Panc1 (cell line): ENCODE data around the gene TNRC6C. TPM values are rescaled to one million over a fixed set of nuclear protein-coding genes. Genes with fewer than 3 reads are reported as not detected.

ENCODE experiments used
- ATAC-seq: fragments of 200-7000 bp; cut with Tn5 transposase; 2 replicates; pipeline ENCODE4 v1.9.1; 2020; ENCODE audit warnings: mild to moderate bottlenecking, moderate library complexity
- BruUV-seq: library from RNA; stranded (reverse); fragments of 400-500 nt; replicated peaks from 2 replicates; lab custom pipeline; 2021; lab: Mats Ljungman, UMichigan
- CTCF ChIA-PET: fragments of 300-600 bp; sonication (Branson Sonifier 250); formaldehyde crosslinking; loops from one replicate; lab custom pipeline; 2022; ENCODE audit warnings: antibody characterized with exemption; lab: Charles Lee
- POLR2A ChIA-PET: fragments of 300-600 bp; sonication (Branson Sonifier 250); formaldehyde crosslinking; loops from one replicate; lab custom pipeline; 2022; ENCODE audit warnings: antibody characterized with exemption; lab: Charles Lee
- DNase-seq: peaks from one replicate; pipeline ENCODE4 v3.0.0-alpha.2; 2010; ENCODE audit warnings: low read depth, low spot score
- H3K27ac ChIP-seq: 2 replicates; pipeline ENCODE4 v1.5.1; 2011; ENCODE audit warnings: mild to moderate bottlenecking, low read length, inconsistent platforms
- H3K27me3 ChIP-seq: fragments of 200-500 bp; sonication (Bioruptor generic); 2 replicates; pipeline ENCODE4 v1.6.0; 2014; ENCODE audit warnings: low read length, inconsistent platforms; ENCODE audit not compliant: control insufficient read depth, insufficient read depth
- H3K36me3 ChIP-seq: fragments of 200-500 bp; sonication (Bioruptor generic); 2 replicates; pipeline ENCODE4 v1.5.1; 2014; ENCODE audit warnings: inconsistent platforms, mild to moderate bottlenecking, low read length, moderate library complexity; ENCODE audit not compliant: control insufficient read depth, insufficient read depth
- H3K4me1 ChIP-seq: 2 replicates; pipeline ENCODE4 v1.5.1; 2011; ENCODE audit warnings: inconsistent platforms, mild to moderate bottlenecking, low read length, moderate library complexity; ENCODE audit not compliant: control insufficient read depth, insufficient read depth
- H3K4me3 ChIP-seq, 2 experiments: 2 replicates each; pipeline ENCODE4 v1.5.1; 2011 to 2012; ENCODE audit warnings: low read depth in 2 of 2, low read length in 2 of 2, mild to moderate bottlenecking in 2 of 2, inconsistent platforms in 1 of 2, moderate library complexity in 1 of 2
- H3K9me3 ChIP-seq: fragments of 200-500 bp; sonication (Bioruptor generic); 2 replicates; pipeline ENCODE4 v1.5.1; 2014; ENCODE audit warnings: low read depth, mild to moderate bottlenecking, inconsistent platforms, low read length, moderate library complexity; ENCODE audit not compliant: control insufficient read depth, insufficient read depth
- CTCF ChIP-seq: fragments of 450-650 bp; IDR thresholded peaks from 2 replicates; pipeline ENCODE4 v1.5.1; 2017; ENCODE audit warnings: mild to moderate bottlenecking
- POLR2AphosphoS5 ChIP-seq: IDR thresholded peaks from 2 replicates; pipeline ENCODE4 v1.6.1; 2012; ENCODE audit warnings: mild to moderate bottlenecking, low read depth, low read length, moderate library complexity
- SIN3A ChIP-seq: IDR thresholded peaks from 2 replicates; pipeline ENCODE4 v1.6.1; 2012; ENCODE audit warnings: low read depth, mild to moderate bottlenecking, low read length, moderate library complexity, borderline replicate concordance; ENCODE audit not compliant: insufficient read depth
- TCF7L2 ChIP-seq: IDR thresholded peaks from 2 replicates; pipeline ENCODE4 v1.6.1; 2011; ENCODE audit warnings: mild to moderate bottlenecking, low read depth, low read length, inconsistent platforms
- in situ Hi-C: cut with HindIII; loops from 2 replicates; pipeline ENCODE4 v1.10.0; 2016; ENCODE audit warnings: low sequenced_read_pairs, low pct_unique_long_range_greater_than_20kb
- intact Hi-C: fragments of 100-400 bp; cut with micrococcal nuclease; formaldehyde crosslinking; loops from one replicate; pipeline ENCODE4 v1.10.0; 2022; ENCODE audit not compliant: unreplicated experiment
- total RNA-seq: library from RNA; stranded (reverse); gene quantifications from one replicate; pipeline ENCODE4 v1.2.1, GENCODE V29; 2021; ENCODE audit not compliant: unreplicated experiment
- TF ChIP-seq, protein P1 (sequence below), 2 experiments: IDR thresholded peaks; 2 replicates each; pipeline ENCODE4 v1.6.1; 2011 to 2012; ENCODE audit warnings: low read depth in 2 of 2, control low read depth in 1 of 2, low read length in 1 of 2, mild to moderate bottlenecking in 1 of 2, moderate library complexity in 1 of 2; ENCODE audit not compliant: insufficient read depth in 1 of 2

The TNRC6C gene
- total RNA-seq, 1 experiment from 2014 or later, result 10.1 TPM

- H3K27me3 ChIP-seq, result peaks cover 11% of the 10 kb centered on the region
- no peak overlapping the region for H3K4me3 ChIP-seq
- ChIA-PET CTCF (no interaction called here), POLR2A (no interaction called here)
- intact Hi-C loops, result no loop called here
- in situ Hi-C loops, result no loop called here
- ATAC-seq, result no peak
- DNase-seq, result no peak
- H3K36me3 ChIP-seq, result no peaks in the 10 kb centered on the region
- H3K9me3 ChIP-seq, result no peaks in the 10 kb centered on the region
- H3K4me1 ChIP-seq, result peaks cover 30% of the 10 kb centered on the region
- no TSS peak for BruUV-seq
- TF ChIP-seq TCF7L2 (no peak), CTCF (no peak), SIN3A (no peak), POLR2AphosphoS5 (no peak)
- TF ChIP-seq, protein P1, sequence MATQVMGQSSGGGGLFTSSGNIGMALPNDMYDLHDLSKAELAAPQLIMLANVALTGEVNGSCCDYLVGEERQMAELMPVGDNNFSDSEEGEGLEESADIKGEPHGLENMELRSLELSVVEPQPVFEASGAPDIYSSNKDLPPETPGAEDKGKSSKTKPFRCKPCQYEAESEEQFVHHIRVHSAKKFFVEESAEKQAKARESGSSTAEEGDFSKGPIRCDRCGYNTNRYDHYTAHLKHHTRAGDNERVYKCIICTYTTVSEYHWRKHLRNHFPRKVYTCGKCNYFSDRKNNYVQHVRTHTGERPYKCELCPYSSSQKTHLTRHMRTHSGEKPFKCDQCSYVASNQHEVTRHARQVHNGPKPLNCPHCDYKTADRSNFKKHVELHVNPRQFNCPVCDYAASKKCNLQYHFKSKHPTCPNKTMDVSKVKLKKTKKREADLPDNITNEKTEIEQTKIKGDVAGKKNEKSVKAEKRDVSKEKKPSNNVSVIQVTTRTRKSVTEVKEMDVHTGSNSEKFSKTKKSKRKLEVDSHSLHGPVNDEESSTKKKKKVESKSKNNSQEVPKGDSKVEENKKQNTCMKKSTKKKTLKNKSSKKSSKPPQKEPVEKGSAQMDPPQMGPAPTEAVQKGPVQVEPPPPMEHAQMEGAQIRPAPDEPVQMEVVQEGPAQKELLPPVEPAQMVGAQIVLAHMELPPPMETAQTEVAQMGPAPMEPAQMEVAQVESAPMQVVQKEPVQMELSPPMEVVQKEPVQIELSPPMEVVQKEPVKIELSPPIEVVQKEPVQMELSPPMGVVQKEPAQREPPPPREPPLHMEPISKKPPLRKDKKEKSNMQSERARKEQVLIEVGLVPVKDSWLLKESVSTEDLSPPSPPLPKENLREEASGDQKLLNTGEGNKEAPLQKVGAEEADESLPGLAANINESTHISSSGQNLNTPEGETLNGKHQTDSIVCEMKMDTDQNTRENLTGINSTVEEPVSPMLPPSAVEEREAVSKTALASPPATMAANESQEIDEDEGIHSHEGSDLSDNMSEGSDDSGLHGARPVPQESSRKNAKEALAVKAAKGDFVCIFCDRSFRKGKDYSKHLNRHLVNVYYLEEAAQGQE (IDR thresholded peaks at IDR 0.05; ENCODE audit: insufficient read depth in 1 of 2, low read depth in 2 of 2, low read length in 1 of 2), result no peak
- H3K27ac ChIP-seq, result no peak overlapping the region
Observed at GRCh38 chr17:77961741-77962140, 3.2 kb downstream of the TNRC6C start.

- ChIA-PET POLR2A (no interaction called here), CTCF (no interaction called here)
- Histone ChIP-seq H3K27ac (no peak overlapping the region), H3K4me1 (peaks cover 28% of the 10 kb centered on the region), H3K9me3 (no peaks in the 10 kb centered on the region), H3K4me3 (no peak overlapping the region), H3K27me3 (peaks cover 5% of the 10 kb centered on the region), H3K36me3 (no peaks in the 10 kb centered on the region)
- no TSS peak for BruUV-seq
- in situ Hi-C loops (no loop called here), intact Hi-C loops (no loop called here)
- TF ChIP-seq TCF7L2 (no peak), CTCF (no peak), POLR2AphosphoS5 (no peak), SIN3A (no peak)
- TF ChIP-seq, protein P1 (IDR thresholded peaks at IDR 0.05; ENCODE audit: insufficient read depth in 1 of 2, low read depth in 2 of 2, low read length in 1 of 2), result no peak
- ATAC-seq, result no peak
- DNase-seq, result no peak
Observed at GRCh38 chr17:77962348-77962747, 3.8 kb downstream of the TNRC6C start.
